Measurements from ENCODE around the gene COPS2. TPM values are rescaled to one million over a fixed set of nuclear protein-coding genes. Genes with fewer than 3 reads are reported as not detected.

The COPS2 gene
- total RNA-seq, 1 donor from 2014 or later = 71.8 TPM

DNA sequence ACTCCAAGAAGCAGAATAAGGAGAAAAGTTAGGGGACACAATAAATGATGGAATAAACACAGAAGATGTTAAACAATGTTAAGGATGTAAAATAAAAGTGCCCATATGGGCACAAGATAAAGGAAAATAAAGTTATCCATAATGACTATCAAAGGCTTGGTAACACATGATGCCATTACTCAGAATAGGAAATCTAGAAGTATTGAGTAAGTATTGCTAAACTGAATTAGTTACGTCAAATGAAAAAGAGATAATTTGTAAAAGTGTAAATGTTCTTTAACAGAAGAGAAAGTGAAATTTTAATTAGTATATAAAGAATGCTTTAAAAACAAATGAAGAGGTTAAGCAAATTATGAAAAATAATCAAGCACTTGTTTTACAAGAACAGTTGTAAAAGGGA, 6.7 kb downstream of the COPS2 start:
- peak overlapping the region; percentile 26 for H3K27ac Mint-ChIP-seq (ENCODE audit: unreplicated experiment)
- H3K27me3 Mint-ChIP-seq (ENCODE audit: unreplicated experiment) = no peaks in the 10 kb centered on the region
- H3K9me3 Mint-ChIP-seq (ENCODE audit: unreplicated experiment) = no peaks in the 10 kb centered on the region
- H3K4me3 Mint-ChIP-seq (ENCODE audit: unreplicated experiment) = no peak overlapping the region
- H3K36me3 Mint-ChIP-seq (ENCODE audit: low read depth, unreplicated experiment) = no peaks in the 10 kb centered on the region
- TF ChIP-seq, protein P1, sequence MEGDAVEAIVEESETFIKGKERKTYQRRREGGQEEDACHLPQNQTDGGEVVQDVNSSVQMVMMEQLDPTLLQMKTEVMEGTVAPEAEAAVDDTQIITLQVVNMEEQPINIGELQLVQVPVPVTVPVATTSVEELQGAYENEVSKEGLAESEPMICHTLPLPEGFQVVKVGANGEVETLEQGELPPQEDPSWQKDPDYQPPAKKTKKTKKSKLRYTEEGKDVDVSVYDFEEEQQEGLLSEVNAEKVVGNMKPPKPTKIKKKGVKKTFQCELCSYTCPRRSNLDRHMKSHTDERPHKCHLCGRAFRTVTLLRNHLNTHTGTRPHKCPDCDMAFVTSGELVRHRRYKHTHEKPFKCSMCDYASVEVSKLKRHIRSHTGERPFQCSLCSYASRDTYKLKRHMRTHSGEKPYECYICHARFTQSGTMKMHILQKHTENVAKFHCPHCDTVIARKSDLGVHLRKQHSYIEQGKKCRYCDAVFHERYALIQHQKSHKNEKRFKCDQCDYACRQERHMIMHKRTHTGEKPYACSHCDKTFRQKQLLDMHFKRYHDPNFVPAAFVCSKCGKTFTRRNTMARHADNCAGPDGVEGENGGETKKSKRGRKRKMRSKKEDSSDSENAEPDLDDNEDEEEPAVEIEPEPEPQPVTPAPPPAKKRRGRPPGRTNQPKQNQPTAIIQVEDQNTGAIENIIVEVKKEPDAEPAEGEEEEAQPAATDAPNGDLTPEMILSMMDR (IDR thresholded peaks at IDR 0.05; ENCODE audit: unreplicated experiment) = no peak
- no peak for DNase-seq (ENCODE audit: low spot score)
- H3K4me1 Mint-ChIP-seq (ENCODE audit: unreplicated experiment) = peaks cover 20% of the 10 kb centered on the region

DNA sequence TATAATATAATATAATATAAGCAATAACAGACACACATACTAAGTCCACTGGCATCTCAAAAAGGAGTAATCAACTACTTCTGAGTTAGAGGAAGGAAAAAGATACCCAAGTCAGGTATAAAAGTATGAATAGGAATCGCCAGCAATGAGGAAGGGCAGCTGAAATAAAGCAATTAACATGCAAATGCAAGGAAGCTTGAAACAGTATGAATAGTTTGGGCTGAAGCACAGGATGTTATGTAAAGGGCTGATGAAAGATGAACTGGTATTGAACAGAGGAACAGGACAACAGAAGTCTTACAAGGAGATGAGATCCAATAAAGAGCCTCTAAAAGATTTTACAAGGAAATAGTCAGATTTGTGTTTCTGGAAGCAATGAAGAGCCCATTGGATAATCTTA, 7.1 kb downstream of the COPS2 start:
- H3K4me3 Mint-ChIP-seq (ENCODE audit: unreplicated experiment) = no peak overlapping the region
- H3K27me3 Mint-ChIP-seq (ENCODE audit: unreplicated experiment) = no peaks in the 10 kb centered on the region
- H3K36me3 Mint-ChIP-seq (ENCODE audit: low read depth, unreplicated experiment) = peaks cover 2% of the 10 kb centered on the region
- no peak for DNase-seq (ENCODE audit: low spot score)
- H3K9me3 Mint-ChIP-seq (ENCODE audit: unreplicated experiment) = no peaks in the 10 kb centered on the region
- peaks cover 17% of the 10 kb centered on the region for H3K4me1 Mint-ChIP-seq (ENCODE audit: unreplicated experiment)
- TF ChIP-seq, protein P1 (IDR thresholded peaks at IDR 0.05; ENCODE audit: unreplicated experiment) = no peak
- H3K27ac Mint-ChIP-seq (ENCODE audit: unreplicated experiment) = peak overlapping the region; percentile 26

DNA sequence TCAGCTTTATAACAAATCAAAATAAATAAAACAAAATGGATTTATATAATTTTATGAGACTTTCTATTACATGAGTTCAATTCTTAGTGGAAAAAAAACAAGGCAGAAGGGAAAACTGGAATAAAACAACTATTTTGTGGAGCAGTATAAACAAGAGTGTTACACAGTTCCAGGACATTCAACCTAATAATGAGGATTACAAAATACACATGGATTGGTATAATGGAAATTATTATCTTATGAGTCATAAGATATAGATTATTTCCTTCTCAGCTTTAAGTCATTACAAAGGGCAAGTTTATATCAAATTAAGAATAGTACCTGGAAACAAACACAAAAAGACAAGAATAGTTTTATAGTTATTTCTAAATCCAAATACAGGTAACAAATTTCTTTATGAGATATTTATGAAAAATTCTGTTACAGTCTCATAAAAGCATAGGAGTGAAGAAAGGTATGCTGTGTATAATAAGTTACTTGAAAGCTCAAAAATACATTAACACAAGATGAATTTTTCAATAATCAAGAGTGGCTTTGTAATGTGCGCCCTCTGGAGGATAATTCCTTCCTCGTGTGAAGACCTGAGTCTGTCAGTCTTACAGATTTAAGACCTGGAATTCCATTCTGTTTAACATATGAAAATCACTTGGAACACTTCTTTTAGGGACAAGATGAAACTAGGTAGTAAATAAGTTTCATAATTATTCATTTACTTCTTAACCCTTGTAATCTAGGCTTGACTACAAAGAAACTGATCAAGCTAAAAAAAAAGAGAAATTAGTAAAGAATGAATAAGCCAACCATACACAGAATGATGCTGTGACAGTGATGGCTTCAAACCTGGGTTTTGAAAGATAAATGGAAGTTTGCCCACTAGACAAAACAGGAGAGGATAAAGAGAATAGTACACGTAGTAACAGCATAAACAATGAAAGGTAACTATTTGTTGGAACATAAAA, 9.5 kb downstream of the COPS2 start:
- H3K27ac Mint-ChIP-seq (ENCODE audit: unreplicated experiment) = peak overlapping the region; percentile 21
- no peak overlapping the region for H3K4me3 Mint-ChIP-seq (ENCODE audit: unreplicated experiment)
- no peaks in the 10 kb centered on the region for H3K9me3 Mint-ChIP-seq (ENCODE audit: unreplicated experiment)
- peaks cover 15% of the 10 kb centered on the region for H3K36me3 Mint-ChIP-seq (ENCODE audit: low read depth, unreplicated experiment)
- no peaks in the 10 kb centered on the region for H3K27me3 Mint-ChIP-seq (ENCODE audit: unreplicated experiment)
- peaks cover 17% of the 10 kb centered on the region for H3K4me1 Mint-ChIP-seq (ENCODE audit: unreplicated experiment)
- TF ChIP-seq, protein P1 (IDR thresholded peaks at IDR 0.05; ENCODE audit: unreplicated experiment) = peak; percentile 58
- DNase-seq (ENCODE audit: low spot score) = peak; percentile 37

DNA sequence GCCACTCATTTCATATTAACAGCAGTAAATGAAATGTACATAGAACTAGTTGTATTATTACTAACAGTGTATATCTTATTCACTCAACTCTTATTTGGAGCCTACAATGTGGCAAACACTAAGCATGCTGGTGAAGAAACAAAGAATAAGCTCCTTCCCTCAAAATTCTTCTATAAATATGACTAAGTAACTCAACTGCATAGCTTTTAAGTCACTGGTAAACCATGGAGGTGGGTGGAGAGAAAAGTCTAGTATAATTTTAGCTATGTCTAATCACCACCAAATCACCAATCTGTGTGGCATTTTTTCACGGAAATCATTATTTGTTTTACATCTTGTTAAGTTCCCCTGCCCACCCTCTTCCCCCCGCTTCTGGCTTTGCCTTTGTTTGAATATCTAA, 17.5 kb downstream of the COPS2 start:
- Mint-ChIP-seq H3K27me3 (ENCODE audit: unreplicated experiment) (no peaks in the 10 kb centered on the region), H3K4me3 (ENCODE audit: unreplicated experiment) (no peak overlapping the region)

More for the DNA sequence above, 17.5 kb downstream of the COPS2 start:
- TF ChIP-seq, protein P1 (IDR thresholded peaks at IDR 0.05; ENCODE audit: unreplicated experiment) = no peak
- Mint-ChIP-seq H3K27ac (ENCODE audit: unreplicated experiment) (no peak overlapping the region), H3K9me3 (ENCODE audit: unreplicated experiment) (no peaks in the 10 kb centered on the region), H3K4me1 (ENCODE audit: unreplicated experiment) (no peaks in the 10 kb centered on the region), H3K36me3 (ENCODE audit: low read depth, unreplicated experiment) (peaks cover 19% of the 10 kb centered on the region)
- no peak for DNase-seq (ENCODE audit: low spot score)

All from endothelial cell (in vitro differentiated cells).